H1 (cell line): ENCODE results near the gene NXPH4.

Source experiments
- CTCF ChIP-seq, 3 experiments: IDR thresholded peaks; 1 replicate in 2 of 3; 2 replicates in 1 of 3; pipeline versions ENCODE4 v1.5.1 to v1.6.1; 2011; ENCODE audit warnings: low read length in 3 of 3, mild to moderate bottlenecking in 3 of 3, inconsistent platforms in 2 of 3, low read depth in 1 of 3, moderate library complexity in 1 of 3; ENCODE audit not compliant: insufficient read depth in 1 of 3; ENCODE audit errors: control extremely low read depth in 1 of 3
- GABPA ChIP-seq: IDR thresholded peaks from 2 replicates; pipeline ENCODE4 v1.6.1; 2011; ENCODE audit warnings: mild to moderate bottlenecking, low read length, moderate library complexity, borderline replicate concordance; ENCODE audit not compliant: insufficient read depth

GRCh38 chr12:57227315-57228115 lies 10.9 kb downstream of the NXPH4 start:
- no peak for TF ChIP-seq CTCF (IDR thresholded peaks at IDR 0.05; ENCODE audit: control extremely low read depth in 1 of 3, insufficient read depth in 1 of 3, low read depth in 1 of 3, low read length in 3 of 3)
- no peak for TF ChIP-seq GABPA
